ENCODE data around the gene PPA1. TPM values are rescaled to one million over a fixed set of nuclear protein-coding genes. Genes with fewer than 3 reads are reported as not detected.

PPA1 gene
- total RNA-seq (2022; extraction: Qiagen RNA extraction; ENCODE audit: low read depth), result 187 to 273 TPM (median 205 TPM) in 5 replicates

DNA sequence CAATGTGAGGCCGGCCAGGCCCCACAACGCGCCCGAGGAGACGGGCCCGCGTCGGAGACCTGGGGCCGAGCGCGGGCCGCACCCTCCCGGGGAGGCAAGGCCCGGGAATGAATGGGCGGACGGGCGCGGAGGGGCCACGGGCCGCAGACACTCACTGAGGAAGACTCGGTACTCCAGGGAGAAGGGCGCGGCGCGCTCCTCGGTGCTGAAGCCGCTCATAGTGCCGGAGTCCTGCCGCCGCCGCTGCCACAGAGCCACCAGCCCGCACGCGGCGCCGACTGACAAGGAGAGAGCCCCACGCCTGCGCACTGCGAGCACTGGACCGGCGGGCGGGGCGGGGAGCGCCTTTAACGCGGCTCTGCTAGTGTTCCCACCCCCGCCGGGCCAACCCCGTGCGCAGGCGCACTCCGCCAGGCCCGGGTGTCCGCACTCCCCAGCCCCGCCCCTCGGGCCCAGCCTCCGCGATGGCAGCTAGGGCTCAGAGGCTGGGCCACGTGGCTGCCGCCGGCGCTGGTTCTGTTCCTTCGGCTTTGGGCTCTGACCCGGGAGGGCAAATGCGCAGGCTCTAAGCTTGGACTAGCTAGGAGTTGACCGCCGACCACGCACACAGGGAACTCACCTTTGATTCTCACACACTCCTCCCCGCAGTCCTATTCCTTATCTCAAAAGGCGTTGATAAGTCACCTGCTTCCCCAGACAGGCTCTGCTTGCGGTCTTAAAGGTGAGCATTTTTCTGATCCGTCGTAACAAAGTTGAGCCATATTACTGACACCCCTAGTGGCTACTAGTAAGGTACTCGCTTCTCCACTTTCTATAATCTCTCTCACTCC is at the start of gene PPA1:
TSS of gene PPA1 (minus strand) at position 321 of the 830 bp plus-strand sequence. CDS start at position 219, 102 bp downstream.

Other genes starting within 250 kb of the PPA1 start
- gene MACROH2A2, start 180.6 kb downstream of the PPA1 start, total RNA-seq (2022; extraction: Qiagen RNA extraction; ENCODE audit: low read depth), result 24.8 to 28.7 TPM (median 28.0 TPM) in 5 replicates
- gene AIFM2, start 100.6 kb downstream of the PPA1 start, total RNA-seq (2022; extraction: Qiagen RNA extraction; ENCODE audit: low read depth), result 25.6 to 36.5 TPM (median 35.3 TPM) in 5 replicates
- gene TYSND1, start 86.7 kb downstream of the PPA1 start, total RNA-seq (2022; extraction: Qiagen RNA extraction; ENCODE audit: low read depth), result 10.0 to 19.9 TPM (median 19.8 TPM) in 5 replicates
- gene SAR1A, start 62.9 kb downstream of the PPA1 start, total RNA-seq (2022; extraction: Qiagen RNA extraction; ENCODE audit: low read depth), result 61.4 to 92.5 TPM (median 81.4 TPM) in 5 replicates
- gene NPFFR1, start 50.6 kb upstream of the PPA1 start, total RNA-seq (2022; extraction: Qiagen RNA extraction; ENCODE audit: low read depth), result not detected in 5 replicates
- gene LRRC20, start 149.2 kb upstream of the PPA1 start, total RNA-seq (2022; extraction: Qiagen RNA extraction; ENCODE audit: low read depth), result 17.1 to 21.9 TPM (median 20.6 TPM) in 5 replicates
- 10.3 to 16.1 TPM (median 14.9 TPM) in 5 replicates for gene EIF4EBP2, start 170.7 kb upstream of the PPA1 start, total RNA-seq (2022; extraction: Qiagen RNA extraction; ENCODE audit: low read depth)
- not detected in 5 replicates for gene NODAL, start 208.3 kb upstream of the PPA1 start, total RNA-seq (2022; extraction: Qiagen RNA extraction; ENCODE audit: low read depth)
- 4.2 to 8.5 TPM (median 7.4 TPM) in 5 replicates for gene PALD1, start 245.3 kb upstream of the PPA1 start, total RNA-seq (2022; extraction: Qiagen RNA extraction; ENCODE audit: low read depth)

Measured in A549 treated with ZK216348 at 1 μM for 4 hours (cell line).